Spleen (tissue), 7 donors: ENCODE measurements around the gene MAGOHB.

Experiments
- POLR2A ChIP-seq, 3 donors: fragments of 450-650 bp; IDR thresholded peaks; one replicate each; pipeline ENCODE4 v1.5.1; 2017; ENCODE audit warnings: antibody characterized with exemption in 3 of 3, mild to moderate bottlenecking in 1 of 3
- TF ChIP-seq, protein P1 (sequence below), 11 experiments: fragments of 200-600 bp in 7 of 11; fragments of 450-650 bp in 4 of 11; sonication (generic) in 4 of 11; IDR thresholded peaks in 8 of 11; conservative IDR thresholded peaks in 3 of 11; 1 replicate in 7 of 11; 2 replicates in 4 of 11; pipeline versions ENCODE4 v1.4.0 to v1.8.0; 2016 to 2021; ENCODE audit warnings: antibody characterized with exemption in 11 of 11, inconsistent platforms in 4 of 11, mild to moderate bottlenecking in 1 of 11
- donor health status: DM: no; HTN: no; CAD: no; lungs with moderate emphysema.
- donor health status: DM: no; HTN: no; CAD: no.
- donor health status: DM: no; HTN: no; CAD: no.

DNA sequence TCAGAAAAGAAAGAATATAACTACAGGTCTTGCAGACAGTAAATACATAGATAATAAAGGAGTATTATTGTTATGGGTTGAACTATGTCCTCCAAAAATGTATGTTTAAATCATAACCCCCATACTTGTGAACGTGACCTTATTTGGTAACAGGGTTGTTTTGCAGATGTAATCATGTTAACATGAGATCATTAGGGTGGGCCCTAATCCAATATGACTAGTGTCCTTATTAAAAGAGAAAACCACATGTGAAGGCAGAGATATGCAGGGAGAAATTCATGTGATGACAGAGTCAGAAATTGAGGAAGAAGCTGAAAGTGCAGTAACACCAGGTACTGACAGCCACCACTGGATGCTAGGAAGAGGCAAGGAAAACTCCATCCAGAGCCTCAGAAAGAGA, 29.0 kb downstream of the MAGOHB start:
- TF ChIP-seq POLR2A (IDR thresholded peaks at IDR 0.05): no peak
- TF ChIP-seq, protein P1, sequence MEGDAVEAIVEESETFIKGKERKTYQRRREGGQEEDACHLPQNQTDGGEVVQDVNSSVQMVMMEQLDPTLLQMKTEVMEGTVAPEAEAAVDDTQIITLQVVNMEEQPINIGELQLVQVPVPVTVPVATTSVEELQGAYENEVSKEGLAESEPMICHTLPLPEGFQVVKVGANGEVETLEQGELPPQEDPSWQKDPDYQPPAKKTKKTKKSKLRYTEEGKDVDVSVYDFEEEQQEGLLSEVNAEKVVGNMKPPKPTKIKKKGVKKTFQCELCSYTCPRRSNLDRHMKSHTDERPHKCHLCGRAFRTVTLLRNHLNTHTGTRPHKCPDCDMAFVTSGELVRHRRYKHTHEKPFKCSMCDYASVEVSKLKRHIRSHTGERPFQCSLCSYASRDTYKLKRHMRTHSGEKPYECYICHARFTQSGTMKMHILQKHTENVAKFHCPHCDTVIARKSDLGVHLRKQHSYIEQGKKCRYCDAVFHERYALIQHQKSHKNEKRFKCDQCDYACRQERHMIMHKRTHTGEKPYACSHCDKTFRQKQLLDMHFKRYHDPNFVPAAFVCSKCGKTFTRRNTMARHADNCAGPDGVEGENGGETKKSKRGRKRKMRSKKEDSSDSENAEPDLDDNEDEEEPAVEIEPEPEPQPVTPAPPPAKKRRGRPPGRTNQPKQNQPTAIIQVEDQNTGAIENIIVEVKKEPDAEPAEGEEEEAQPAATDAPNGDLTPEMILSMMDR (IDR thresholded peaks at IDR 0.05 in 8 of 11, conservative IDR thresholded peaks at IDR 0.05 in 3 of 11): no peak
